ENCODE data around the gene NECAB3.

GRCh38 chr20:33629533-33629932, 44.7 kb downstream of the NECAB3 start:
- no peak for TF ChIP-seq CTCF (IDR thresholded peaks at IDR 0.05)
- TF ChIP-seq POLR2A (IDR thresholded peaks at IDR 0.05): no peak

Measured in heart left ventricle (tissue), 13 donors.